H1 (cell line): ENCODE results near the gene CDK13.

Experiments used
- CEBPB ChIP-seq: IDR thresholded peaks from 2 replicates; pipeline ENCODE4 v1.6.1; 2012; ENCODE audit warnings: low read depth, low read length
- CTCF ChIP-seq, 3 experiments: IDR thresholded peaks; 1 replicate in 2 of 3; 2 replicates in 1 of 3; pipeline versions ENCODE4 v1.5.1 to v1.6.1; 2011; ENCODE audit warnings: low read length in 3 of 3, mild to moderate bottlenecking in 3 of 3, inconsistent platforms in 2 of 3, low read depth in 1 of 3, moderate library complexity in 1 of 3; ENCODE audit not compliant: insufficient read depth in 1 of 3; ENCODE audit errors: control extremely low read depth in 1 of 3
- EGR1 ChIP-seq: IDR thresholded peaks from 2 replicates; pipeline ENCODE4 v1.6.1; 2011; ENCODE audit warnings: low read depth, low read length, borderline replicate concordance
- GTF2F1 ChIP-seq: IDR thresholded peaks from 2 replicates; pipeline ENCODE4 v1.6.1; 2012; ENCODE audit warnings: low read depth, low read length, improper control_type of control experiment, borderline replicate concordance
- POLR2A ChIP-seq, 2 experiments: IDR thresholded peaks; 1 replicate in 1 of 2; 2 replicates in 1 of 2; pipeline ENCODE4 v1.6.1; 2011; ENCODE audit warnings: low read depth in 2 of 2, low read length in 2 of 2, mild to moderate bottlenecking in 2 of 2; ENCODE audit errors: control extremely low read depth in 1 of 2
- POLR2AphosphoS5 ChIP-seq: IDR thresholded peaks from 2 replicates; pipeline ENCODE4 v1.6.1; 2011; ENCODE audit warnings: low read depth, low read length
- TAF7 ChIP-seq: optimal IDR thresholded peaks from 2 replicates; pipeline ENCODE3; 2011; ENCODE audit warnings: low read depth, mild to moderate bottlenecking, inconsistent platforms, low read length, moderate library complexity, borderline replicate concordance
- TBP ChIP-seq: IDR thresholded peaks from 2 replicates; pipeline ENCODE4 v1.6.1; 2011; ENCODE audit warnings: low read depth, low read length, improper control_type of control experiment
- USF2 ChIP-seq: IDR thresholded peaks from 2 replicates; pipeline ENCODE4 v1.6.1; 2011; ENCODE audit warnings: low read length, improper control_type of control experiment

DNA sequence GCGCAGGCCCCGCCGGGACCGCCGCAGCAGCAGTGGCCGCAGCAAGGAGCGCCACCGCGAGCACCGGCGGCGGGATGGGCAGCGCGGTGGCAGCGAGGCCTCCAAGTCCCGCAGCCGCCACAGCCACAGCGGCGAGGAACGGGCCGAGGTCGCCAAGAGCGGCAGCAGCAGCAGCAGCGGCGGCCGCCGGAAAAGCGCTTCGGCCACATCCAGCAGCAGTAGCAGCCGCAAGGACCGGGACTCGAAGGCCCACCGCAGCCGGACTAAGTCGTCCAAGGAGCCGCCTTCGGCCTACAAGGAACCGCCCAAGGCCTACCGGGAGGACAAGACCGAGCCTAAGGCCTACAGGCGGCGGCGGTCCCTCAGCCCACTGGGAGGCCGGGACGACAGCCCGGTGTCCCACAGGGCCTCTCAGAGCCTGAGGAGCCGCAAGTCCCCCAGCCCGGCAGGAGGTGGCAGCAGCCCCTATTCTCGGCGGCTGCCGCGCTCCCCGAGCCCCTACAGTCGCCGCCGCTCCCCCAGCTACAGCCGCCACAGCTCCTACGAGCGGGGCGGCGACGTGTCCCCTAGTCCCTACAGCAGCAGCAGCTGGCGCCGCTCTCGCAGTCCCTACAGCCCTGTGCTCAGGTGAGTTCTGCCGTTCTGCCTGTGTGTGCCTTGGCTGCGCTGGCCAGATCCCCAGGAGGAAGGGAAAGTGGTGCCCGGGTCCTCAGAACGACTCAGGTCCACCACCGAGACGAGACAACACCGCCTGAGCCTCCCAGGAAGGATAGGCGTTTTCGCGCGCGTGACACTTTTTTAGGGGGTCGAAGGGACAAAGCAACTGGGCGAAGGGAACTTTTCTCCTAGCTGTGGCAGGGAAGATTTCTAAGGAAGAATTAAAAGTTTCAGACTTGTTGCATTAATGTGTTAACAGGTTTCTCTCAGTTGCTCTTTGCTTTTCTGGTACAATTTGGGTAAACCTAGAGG lies 1.5 kb downstream of the CDK13 start:
- TF ChIP-seq GTF2F1 (no peak), POLR2AphosphoS5 (no peak), CEBPB (no peak), USF2 (no peak), TAF7 (no peak), CTCF (IDR thresholded peaks at IDR 0.05; ENCODE audit: control extremely low read depth in 1 of 3, insufficient read depth in 1 of 3, low read depth in 1 of 3, low read length in 3 of 3) (peak; percentile 36 to 52 (median 42)), TBP (no peak), POLR2A (IDR thresholded peaks at IDR 0.05; ENCODE audit: control extremely low read depth in 1 of 2, low read depth in 2 of 2, low read length in 2 of 2) (no peak), EGR1 (no peak)
